Measurements from ENCODE around the gene SCAMP5. TPM values are rescaled to one million over a fixed set of nuclear protein-coding genes. Genes with fewer than 3 reads are reported as not detected.

SCAMP5 gene, protein sequence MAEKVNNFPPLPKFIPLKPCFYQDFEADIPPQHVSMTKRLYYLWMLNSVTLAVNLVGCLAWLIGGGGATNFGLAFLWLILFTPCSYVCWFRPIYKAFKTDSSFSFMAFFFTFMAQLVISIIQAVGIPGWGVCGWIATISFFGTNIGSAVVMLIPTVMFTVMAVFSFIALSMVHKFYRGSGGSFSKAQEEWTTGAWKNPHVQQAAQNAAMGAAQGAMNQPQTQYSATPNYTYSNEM
- 132 TPM for total RNA-seq (ENCODE audit: unreplicated experiment)
- long read RNA-seq, partial matches to known transcripts = 0 of 2 reads
- long read RNA-seq, other reads (novel, unspliced or antisense) = 2 of 2 reads

GRCh38 chr15:74995182-74995778, at the start of gene SCAMP5:
Gene SCAMP5, plus strand, starts transcription at chr15:74995563. Its CDS starts 16,277 bp downstream, at chr15:75011840.
- Mint-ChIP-seq H3K4me3 (ENCODE audit: unreplicated experiment) (peak within 1 kb of the TSS; percentile 93), H3K27me3 (ENCODE audit: unreplicated experiment) (peaks cover 15% of the 10 kb centered on the region), H3K27ac (ENCODE audit: unreplicated experiment) (peak within 1 kb of the TSS; percentile 90), H3K4me1 (ENCODE audit: unreplicated experiment) (peaks cover 38% of the 10 kb centered on the region), H3K9me3 (ENCODE audit: unreplicated experiment) (no peaks in the 10 kb centered on the region), H3K36me3 (ENCODE audit: low read depth, unreplicated experiment) (peaks cover 15% of the 10 kb centered on the region)
- TF ChIP-seq, protein P1, sequence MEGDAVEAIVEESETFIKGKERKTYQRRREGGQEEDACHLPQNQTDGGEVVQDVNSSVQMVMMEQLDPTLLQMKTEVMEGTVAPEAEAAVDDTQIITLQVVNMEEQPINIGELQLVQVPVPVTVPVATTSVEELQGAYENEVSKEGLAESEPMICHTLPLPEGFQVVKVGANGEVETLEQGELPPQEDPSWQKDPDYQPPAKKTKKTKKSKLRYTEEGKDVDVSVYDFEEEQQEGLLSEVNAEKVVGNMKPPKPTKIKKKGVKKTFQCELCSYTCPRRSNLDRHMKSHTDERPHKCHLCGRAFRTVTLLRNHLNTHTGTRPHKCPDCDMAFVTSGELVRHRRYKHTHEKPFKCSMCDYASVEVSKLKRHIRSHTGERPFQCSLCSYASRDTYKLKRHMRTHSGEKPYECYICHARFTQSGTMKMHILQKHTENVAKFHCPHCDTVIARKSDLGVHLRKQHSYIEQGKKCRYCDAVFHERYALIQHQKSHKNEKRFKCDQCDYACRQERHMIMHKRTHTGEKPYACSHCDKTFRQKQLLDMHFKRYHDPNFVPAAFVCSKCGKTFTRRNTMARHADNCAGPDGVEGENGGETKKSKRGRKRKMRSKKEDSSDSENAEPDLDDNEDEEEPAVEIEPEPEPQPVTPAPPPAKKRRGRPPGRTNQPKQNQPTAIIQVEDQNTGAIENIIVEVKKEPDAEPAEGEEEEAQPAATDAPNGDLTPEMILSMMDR (IDR thresholded peaks at IDR 0.05; ENCODE audit: unreplicated experiment) = no peak
- peak; percentile 98 for DNase-seq (ENCODE audit: low spot score)

- peak; percentile 85 for DNase-seq (ENCODE audit: low spot score)
- Mint-ChIP-seq H3K36me3 (ENCODE audit: low read depth, unreplicated experiment) (no peaks in the 10 kb centered on the region), H3K9me3 (ENCODE audit: unreplicated experiment) (no peaks in the 10 kb centered on the region), H3K4me3 (ENCODE audit: unreplicated experiment) (no peak overlapping the region), H3K27ac (ENCODE audit: unreplicated experiment) (no peak overlapping the region), H3K27me3 (ENCODE audit: unreplicated experiment) (peaks cover 2% of the 10 kb centered on the region), H3K4me1 (ENCODE audit: unreplicated experiment) (peaks cover 20% of the 10 kb centered on the region)
- TF ChIP-seq, protein P1 (IDR thresholded peaks at IDR 0.05; ENCODE audit: unreplicated experiment) = peak; percentile 95
Measured at GRCh38 chr15:74950078-74950908, 45.1 kb upstream of the SCAMP5 start.

DNA sequence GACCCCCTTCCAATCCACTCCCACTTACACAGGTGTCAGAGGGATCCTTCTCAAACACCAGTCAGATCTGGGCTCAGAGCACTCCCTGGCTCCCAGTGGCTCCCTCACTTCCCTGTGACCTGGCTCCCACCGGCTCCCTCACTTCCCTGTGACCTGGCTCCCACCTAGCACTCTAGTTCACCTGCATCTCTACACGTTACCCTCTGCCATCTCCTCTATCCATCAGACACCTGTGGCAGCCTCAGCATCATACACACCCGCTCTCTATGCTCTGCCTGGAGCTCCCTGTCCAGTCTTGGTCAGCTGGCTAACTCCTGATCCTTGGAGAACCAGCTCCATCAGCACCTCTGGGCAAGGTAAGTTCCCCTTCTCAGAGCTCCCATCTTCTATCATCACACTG, 44.4 kb upstream of the SCAMP5 start:
- DNase-seq (ENCODE audit: low spot score) = no peak
- TF ChIP-seq, protein P1 (IDR thresholded peaks at IDR 0.05; ENCODE audit: unreplicated experiment) = no peak
- Mint-ChIP-seq H3K27ac (ENCODE audit: unreplicated experiment) (no peak overlapping the region), H3K4me3 (ENCODE audit: unreplicated experiment) (no peak overlapping the region), H3K4me1 (ENCODE audit: unreplicated experiment) (peaks cover 23% of the 10 kb centered on the region), H3K9me3 (ENCODE audit: unreplicated experiment) (no peaks in the 10 kb centered on the region), H3K27me3 (ENCODE audit: unreplicated experiment) (peaks cover 2% of the 10 kb centered on the region), H3K36me3 (ENCODE audit: low read depth, unreplicated experiment) (no peaks in the 10 kb centered on the region)

DNA sequence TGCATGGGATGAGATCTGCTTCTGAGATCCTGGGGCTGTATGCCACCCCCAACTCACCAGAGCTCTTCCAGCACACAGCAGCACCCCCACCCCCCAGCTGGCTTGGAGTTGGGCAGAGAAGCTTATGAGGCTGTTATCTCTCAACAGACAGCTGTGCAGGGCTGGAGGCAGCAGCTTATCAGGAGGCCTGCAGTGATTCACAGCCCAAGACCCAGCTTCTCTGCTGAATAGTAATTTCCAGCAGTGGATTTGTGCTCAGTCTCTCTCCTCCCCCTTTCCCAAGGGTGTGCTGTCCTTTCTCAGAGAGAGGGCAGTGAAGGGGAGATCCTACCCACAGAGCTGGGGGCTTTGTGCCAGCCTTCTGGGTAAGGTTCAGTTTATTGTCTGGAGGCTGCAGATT, 40.8 kb upstream of the SCAMP5 start:
- peaks cover 12% of the 10 kb centered on the region for H3K27me3 Mint-ChIP-seq (ENCODE audit: unreplicated experiment)
- H3K4me3 Mint-ChIP-seq (ENCODE audit: unreplicated experiment) = peak overlapping the region; percentile 88
- H3K4me1 Mint-ChIP-seq (ENCODE audit: unreplicated experiment) = peaks cover 35% of the 10 kb centered on the region
- no peak overlapping the region for H3K27ac Mint-ChIP-seq (ENCODE audit: unreplicated experiment)
- TF ChIP-seq, protein P1 (IDR thresholded peaks at IDR 0.05; ENCODE audit: unreplicated experiment) = no peak
- no peaks in the 10 kb centered on the region for H3K9me3 Mint-ChIP-seq (ENCODE audit: unreplicated experiment)
- H3K36me3 Mint-ChIP-seq (ENCODE audit: low read depth, unreplicated experiment) = no peaks in the 10 kb centered on the region
- peak; percentile 22 for DNase-seq (ENCODE audit: low spot score)

Data from endothelial cell (in vitro differentiated cells).